Natural killer cell treated with Interleukin-12 subunit alpha and Interleukin-12 subunit beta and Interleukin-15 and Interleukin-18, amount 100 ng/mL, for 72 hours (primary cell): ENCODE data around the gene EGLN2. TPM values are rescaled to one million over a fixed set of nuclear protein-coding genes. Genes with fewer than 3 reads are reported as not detected.

Experiments used
- ATAC-seq, 2 donors: fragments of 150-1000 bp; cut with Tn5 transposase in 1 of 2; sonication (Bioruptor Pico), chemical (Tn5 transposase) in 1 of 2; 2 replicates each; pipeline ENCODE4 v1.10.0; 2021
- DNase-seq: peaks from one replicate; pipeline ENCODE4 v3.0.0; 2022; ENCODE audit warnings: low spot score
- H3K27ac Mint-ChIP-seq, 2 donors: 1 replicate in 1 of 2; 2 replicates in 1 of 2; pipeline ENCODE4 v1.8.0; 2022; ENCODE audit warnings: mixed read lengths in 2 of 2, mild to moderate bottlenecking in 1 of 2, moderate library complexity in 1 of 2
- H3K27me3 Mint-ChIP-seq, 2 donors: 1 replicate in 1 of 2; 2 replicates in 1 of 2; pipeline ENCODE4 v1.8.0; 2022; ENCODE audit warnings: mixed read lengths in 2 of 2
- H3K36me3 Mint-ChIP-seq: one replicate; pipeline ENCODE4 v1.8.0; 2022; ENCODE audit warnings: mixed read lengths
- H3K4me1 Mint-ChIP-seq, 2 donors: 1 replicate in 1 of 2; 2 replicates in 1 of 2; pipeline ENCODE4 v1.8.0; 2022; ENCODE audit warnings: low read depth in 2 of 2, mixed read lengths in 2 of 2, mild to moderate bottlenecking in 1 of 2
- H3K4me3 Mint-ChIP-seq: one replicate; pipeline ENCODE4 v1.8.0; 2022; ENCODE audit warnings: mixed read lengths
- H3K9me3 Mint-ChIP-seq: 2 replicates; pipeline ENCODE4 v1.8.0; 2022; ENCODE audit warnings: mixed read lengths
- total RNA-seq, 2 donors: library from RNA; stranded (reverse); gene quantifications; one replicate each; pipeline ENCODE4 v1.2.3, GENCODE V29; 2022

Gene EGLN2
- total RNA-seq, 2 donors from 2014 or later = 119 to 136 TPM

DNA sequence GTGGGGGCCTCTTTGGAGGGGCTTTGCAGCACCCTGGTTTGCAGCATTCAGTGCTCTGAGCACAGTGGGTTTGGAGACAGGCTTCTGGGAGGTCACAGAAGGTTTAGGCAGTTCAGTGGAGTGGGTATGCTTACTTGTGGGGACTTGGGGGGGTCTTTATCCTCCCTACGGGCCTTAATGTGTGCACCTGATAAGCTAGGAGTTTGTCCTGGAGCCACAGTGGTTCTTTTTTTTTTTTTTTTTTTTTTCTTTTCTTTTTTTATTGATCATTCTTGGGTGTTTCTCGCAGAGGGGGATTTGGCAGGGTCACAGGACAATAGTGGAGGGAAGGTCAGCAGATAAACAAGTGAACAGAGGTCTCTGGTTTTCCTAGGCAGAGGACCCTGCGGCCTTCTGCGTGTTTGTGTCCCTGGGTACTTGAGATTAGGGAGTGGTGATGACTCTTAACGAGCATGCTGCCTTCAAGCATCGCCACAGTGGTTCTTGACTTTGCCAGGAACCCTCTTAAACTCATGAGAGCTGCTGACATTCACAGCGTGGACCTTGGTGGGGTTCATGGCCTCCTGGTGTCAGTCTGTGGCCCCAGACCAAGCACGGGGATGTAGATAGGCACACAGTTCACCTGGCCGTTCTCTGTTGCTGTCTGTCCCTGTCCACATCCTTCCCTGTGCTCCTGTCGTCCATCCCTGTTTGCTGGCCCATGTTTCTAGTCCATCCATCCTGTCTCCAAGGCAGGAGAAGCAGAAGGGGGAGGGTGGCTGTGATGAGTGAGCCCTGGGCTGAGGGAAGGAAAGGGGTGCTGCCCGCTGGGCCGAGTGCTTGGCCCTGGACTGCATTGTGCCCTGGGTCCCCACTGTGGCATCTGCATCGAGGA, 2.7 kb downstream of the EGLN2 start:
- peak overlapping the region; percentile 87 to 97 for H3K27ac Mint-ChIP-seq
- H3K36me3 Mint-ChIP-seq = peaks cover 16% of the 10 kb centered on the region
- DNase-seq (no peak), ATAC-seq (no peak)
- peaks cover 80 to 81% of the 10 kb centered on the region in 2 donors for H3K4me1 Mint-ChIP-seq
- peak overlapping the region; percentile 94 for H3K4me3 Mint-ChIP-seq
- H3K27me3 Mint-ChIP-seq = no peaks in the 10 kb centered on the region
- H3K9me3 Mint-ChIP-seq = no peaks in the 10 kb centered on the region

DNA sequence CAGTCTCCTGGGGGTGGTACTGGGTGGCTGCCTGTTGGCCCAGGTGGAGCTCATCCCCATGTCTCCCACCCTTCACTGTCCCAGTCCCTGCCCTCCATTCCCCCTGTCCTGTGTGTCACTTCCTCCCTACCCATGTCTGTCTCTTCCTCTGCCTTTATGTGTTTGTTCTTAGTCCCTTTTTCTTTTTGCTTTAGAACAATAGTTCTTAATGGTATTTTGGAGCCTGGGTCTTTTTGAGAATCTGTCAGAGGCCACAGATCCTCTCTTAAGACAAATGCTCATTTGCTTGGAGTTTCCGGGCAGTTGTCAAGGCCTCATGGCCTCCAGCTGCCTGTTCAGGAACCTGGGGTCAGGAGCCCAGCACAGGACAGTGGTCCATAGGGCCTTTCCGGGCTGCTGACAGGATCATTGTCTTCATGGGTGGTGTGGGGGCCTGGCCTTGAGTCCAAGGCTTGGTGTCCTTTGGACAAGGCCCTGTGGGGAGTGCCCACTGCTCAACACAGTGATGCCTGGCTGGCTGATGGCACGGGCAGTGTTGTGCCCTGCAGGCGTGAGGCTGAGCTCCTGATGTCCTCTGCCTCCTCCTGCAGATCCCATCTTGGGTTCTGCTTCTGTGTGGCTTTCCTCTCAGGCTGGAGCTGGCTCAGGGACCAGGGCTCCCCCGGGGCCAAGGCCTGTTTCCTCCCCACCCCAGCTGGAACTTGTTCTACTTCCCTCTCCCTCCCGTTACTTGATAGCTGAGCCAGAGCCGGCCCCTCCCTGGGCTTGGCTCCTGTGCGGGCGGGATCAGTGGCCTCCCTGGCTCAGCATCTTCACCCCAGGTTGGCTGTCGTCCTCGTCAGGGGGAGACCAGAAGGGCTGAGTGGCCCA, 3.5 kb downstream of the EGLN2 start:
- no peaks in the 10 kb centered on the region for H3K9me3 Mint-ChIP-seq
- ATAC-seq (no peak), DNase-seq (no peak)
- H3K36me3 Mint-ChIP-seq = peaks cover 16% of the 10 kb centered on the region
- H3K4me3 Mint-ChIP-seq = peak overlapping the region; percentile 83
- peaks cover 77 to 84% of the 10 kb centered on the region in 2 donors for H3K4me1 Mint-ChIP-seq
- no peaks in the 10 kb centered on the region for H3K27me3 Mint-ChIP-seq
- peak overlapping the region; percentile 87 to 97 for H3K27ac Mint-ChIP-seq

- Mint-ChIP-seq H3K4me1 (peaks cover 78 to 80% of the 10 kb centered on the region in 2 donors), H3K4me3 (peak overlapping the region; percentile 83), H3K27ac (peak overlapping the region; percentile 87 to 97), H3K9me3 (no peaks in the 10 kb centered on the region), H3K27me3 (no peaks in the 10 kb centered on the region), H3K36me3 (peaks cover 16% of the 10 kb centered on the region)
- ATAC-seq (no peak), DNase-seq (no peak)
Measured at GRCh38 chr19:40803170-40803856, 4.3 kb downstream of the EGLN2 start.

DNA sequence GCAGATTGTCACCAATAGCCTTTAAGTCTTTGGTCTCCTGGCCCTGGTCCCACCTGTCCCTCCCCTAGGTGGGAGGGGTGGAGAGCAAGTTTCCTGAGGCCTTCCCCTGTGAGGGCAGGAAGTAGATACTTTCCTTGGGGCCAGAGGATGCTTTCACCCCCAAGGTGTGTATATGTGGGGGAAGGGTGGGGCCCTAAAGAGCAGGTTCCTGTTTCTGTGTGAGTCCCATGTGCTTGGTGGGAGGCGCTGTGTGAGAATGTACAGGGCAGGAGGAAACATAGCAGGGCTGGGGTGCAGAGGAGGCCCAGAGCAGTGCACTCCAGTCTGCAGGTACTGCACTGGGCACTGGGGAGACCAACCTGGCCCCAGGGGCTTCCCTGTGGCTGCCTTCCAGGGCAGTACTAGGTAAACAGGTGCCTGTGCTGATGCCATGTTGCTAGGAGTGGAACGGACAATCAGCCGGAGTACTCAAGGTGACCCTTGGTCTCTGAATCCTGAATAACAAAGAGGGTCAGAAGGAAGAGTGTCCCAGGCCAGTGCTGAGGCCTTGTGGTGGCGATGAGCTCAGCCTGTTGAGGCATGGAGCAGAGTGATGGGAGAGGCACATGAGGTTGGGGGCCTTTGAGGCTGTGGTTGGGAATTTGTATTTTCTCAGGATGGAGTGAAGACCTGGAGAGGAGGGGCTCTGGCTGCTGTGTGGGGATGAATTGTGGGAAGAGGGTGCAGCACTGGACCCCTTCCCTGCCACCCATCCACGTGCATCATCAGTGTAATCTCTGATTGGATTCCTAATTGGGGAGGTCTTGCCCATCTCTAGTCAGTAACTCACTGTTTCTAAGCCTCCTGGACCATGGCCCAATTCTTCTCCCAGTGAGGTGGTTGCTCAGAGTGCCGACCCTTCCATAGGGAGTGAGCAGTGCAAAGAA, 5.1 kb downstream of the EGLN2 start:
- DNase-seq = no peak
- Mint-ChIP-seq H3K27ac (peak overlapping the region; percentile 87 to 97), H3K4me3 (peak overlapping the region; percentile 83), H3K27me3 (no peaks in the 10 kb centered on the region), H3K36me3 (peaks cover 16% of the 10 kb centered on the region), H3K4me1 (peaks cover 75 to 76% of the 10 kb centered on the region in 2 donors), H3K9me3 (no peaks in the 10 kb centered on the region)
- no peak for ATAC-seq

- DNase-seq = no peak
- H3K4me3 Mint-ChIP-seq = peak overlapping the region; percentile 83
- H3K27me3 Mint-ChIP-seq = no peaks in the 10 kb centered on the region
- peak overlapping the region; percentile 87 to 97 for H3K27ac Mint-ChIP-seq
- no peaks in the 10 kb centered on the region for H3K9me3 Mint-ChIP-seq
- ATAC-seq = no peak
- H3K4me1 Mint-ChIP-seq = peaks cover 76 to 78% of the 10 kb centered on the region in 2 donors
- H3K36me3 Mint-ChIP-seq = peaks cover 14% of the 10 kb centered on the region
Measured at GRCh38 chr19:40804783-40805242, 5.8 kb downstream of the EGLN2 start.

DNA sequence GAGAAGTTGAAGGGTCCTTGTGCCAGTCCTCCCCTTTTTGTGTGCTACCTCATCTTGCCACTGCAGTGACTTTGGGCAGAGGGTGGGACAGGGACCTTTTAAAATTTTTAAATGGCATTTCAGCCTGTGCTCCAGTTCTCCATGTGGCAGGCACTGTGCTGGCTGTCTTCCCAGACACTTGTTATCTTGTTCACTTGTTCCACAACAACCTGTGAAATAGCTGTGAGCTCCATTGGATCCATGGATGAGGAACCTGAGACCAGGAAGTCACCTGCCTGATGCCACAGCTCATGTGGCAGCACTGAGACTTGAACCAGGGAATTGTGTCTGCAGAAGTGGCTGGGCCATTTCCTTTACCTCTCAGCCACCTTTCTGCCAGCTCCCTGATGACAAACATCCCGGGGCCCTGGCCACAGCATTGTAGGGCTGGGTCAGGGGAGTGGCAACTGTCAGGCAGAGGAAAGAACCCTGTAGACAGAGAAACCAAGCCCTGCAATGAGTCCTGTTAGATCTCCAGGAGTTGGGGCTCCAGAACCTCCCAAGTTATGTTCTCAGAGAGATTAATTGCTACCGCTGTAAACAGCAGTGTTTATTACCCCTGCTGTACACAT, 6.4 kb downstream of the EGLN2 start:
- no peak for ATAC-seq
- Mint-ChIP-seq H3K4me3 (peak overlapping the region; percentile 83), H3K27me3 (no peaks in the 10 kb centered on the region), H3K9me3 (no peaks in the 10 kb centered on the region), H3K27ac (peak overlapping the region; percentile 87 to 97), H3K4me1 (peaks cover 76 to 77% of the 10 kb centered on the region in 2 donors), H3K36me3 (peaks cover 10% of the 10 kb centered on the region)
- DNase-seq = no peak

GRCh38 chr19:40806423-40807146, 7.6 kb downstream of the EGLN2 start:
- Mint-ChIP-seq H3K4me3 (peak overlapping the region; percentile 73), H3K27me3 (no peaks in the 10 kb centered on the region), H3K36me3 (peaks cover 9% of the 10 kb centered on the region), H3K27ac (peak overlapping the region; percentile 87 to 97), H3K9me3 (no peaks in the 10 kb centered on the region), H3K4me1 (peaks cover 77 to 81% of the 10 kb centered on the region in 2 donors)
- ATAC-seq (peak; percentile 75 to 81), DNase-seq (peak; percentile 90)

- Mint-ChIP-seq H3K27ac (peak overlapping the region; percentile 87 to 97), H3K9me3 (no peaks in the 10 kb centered on the region), H3K4me3 (peak overlapping the region; percentile 73), H3K27me3 (no peaks in the 10 kb centered on the region), H3K4me1 (peaks cover 75 to 79% of the 10 kb centered on the region in 2 donors), H3K36me3 (peaks cover 2% of the 10 kb centered on the region)
- DNase-seq (no peak), ATAC-seq (no peak)
Measured at GRCh38 chr19:40807147-40808020, 8.4 kb downstream of the EGLN2 start.

- no peaks in the 10 kb centered on the region for H3K9me3 Mint-ChIP-seq
- ATAC-seq (no peak), DNase-seq (no peak)
- H3K27me3 Mint-ChIP-seq = no peaks in the 10 kb centered on the region
- no peaks in the 10 kb centered on the region for H3K36me3 Mint-ChIP-seq
- H3K27ac Mint-ChIP-seq = peak overlapping the region; percentile 43 to 87
- H3K4me1 Mint-ChIP-seq = peaks cover 75 to 79% of the 10 kb centered on the region in 2 donors
- no peak overlapping the region for H3K4me3 Mint-ChIP-seq
Measured at GRCh38 chr19:40808021-40808325, 9.0 kb downstream of the EGLN2 start.

DNA sequence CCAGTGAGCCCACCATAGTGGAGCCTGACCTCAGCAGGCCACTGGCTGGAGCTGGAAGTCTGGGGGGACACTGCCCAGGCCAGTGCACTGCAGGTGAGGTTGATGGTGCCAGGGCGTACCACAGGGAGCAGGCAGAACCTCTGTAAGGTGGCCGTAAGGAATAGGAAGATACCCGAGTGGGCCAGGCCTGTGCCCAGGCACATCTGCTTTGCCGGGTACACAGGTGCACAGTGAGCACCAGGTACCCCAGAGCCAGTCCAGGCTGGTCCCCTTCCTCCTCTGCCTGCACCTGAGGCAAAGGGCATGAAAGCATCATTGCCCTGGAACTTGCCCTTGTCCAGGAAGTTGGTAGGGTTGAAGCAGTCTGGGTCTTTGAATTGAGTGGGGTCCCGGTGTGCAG, 9.5 kb downstream of the EGLN2 start:
- Mint-ChIP-seq H3K36me3 (no peaks in the 10 kb centered on the region), H3K4me3 (no peak overlapping the region), H3K4me1 (peaks cover 70 to 75% of the 10 kb centered on the region in 2 donors), H3K27ac (no peak overlapping the region), H3K27me3 (no peaks in the 10 kb centered on the region), H3K9me3 (no peaks in the 10 kb centered on the region)
- no peak for DNase-seq
- no peak for ATAC-seq

GRCh38 chr19:40809358-40810086, 10.5 kb downstream of the EGLN2 start:
- no peaks in the 10 kb centered on the region for H3K9me3 Mint-ChIP-seq
- H3K4me3 Mint-ChIP-seq = peak overlapping the region; percentile 41
- no peaks in the 10 kb centered on the region for H3K36me3 Mint-ChIP-seq
- H3K27ac Mint-ChIP-seq = no peak overlapping the region
- DNase-seq (no peak), ATAC-seq (no peak)
- peaks cover 64 to 70% of the 10 kb centered on the region in 2 donors for H3K4me1 Mint-ChIP-seq
- no peaks in the 10 kb centered on the region for H3K27me3 Mint-ChIP-seq
